Suppressor macrophage treated with lipopolysaccharide for 4 hours (primary cell): ENCODE data around the gene SHC3.
A peak's percentile ranks its signal among the peaks of the same experiment; 100 is the strongest.
"Not testable (repeated sequence)": the region's sequence is repeated elsewhere in the genome, so short reads cannot be mapped to it uniquely, and the experiment has no call there.

Source experiments
- DNase-seq: peaks from one replicate; pipeline ENCODE4 v3.0.0-alpha.2; 2020

SHC3 gene, protein sequence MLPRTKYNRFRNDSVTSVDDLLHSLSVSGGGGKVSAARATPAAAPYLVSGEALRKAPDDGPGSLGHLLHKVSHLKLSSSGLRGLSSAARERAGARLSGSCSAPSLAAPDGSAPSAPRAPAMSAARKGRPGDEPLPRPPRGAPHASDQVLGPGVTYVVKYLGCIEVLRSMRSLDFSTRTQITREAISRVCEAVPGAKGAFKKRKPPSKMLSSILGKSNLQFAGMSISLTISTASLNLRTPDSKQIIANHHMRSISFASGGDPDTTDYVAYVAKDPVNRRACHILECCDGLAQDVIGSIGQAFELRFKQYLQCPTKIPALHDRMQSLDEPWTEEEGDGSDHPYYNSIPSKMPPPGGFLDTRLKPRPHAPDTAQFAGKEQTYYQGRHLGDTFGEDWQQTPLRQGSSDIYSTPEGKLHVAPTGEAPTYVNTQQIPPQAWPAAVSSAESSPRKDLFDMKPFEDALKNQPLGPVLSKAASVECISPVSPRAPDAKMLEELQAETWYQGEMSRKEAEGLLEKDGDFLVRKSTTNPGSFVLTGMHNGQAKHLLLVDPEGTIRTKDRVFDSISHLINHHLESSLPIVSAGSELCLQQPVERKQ

DNA sequence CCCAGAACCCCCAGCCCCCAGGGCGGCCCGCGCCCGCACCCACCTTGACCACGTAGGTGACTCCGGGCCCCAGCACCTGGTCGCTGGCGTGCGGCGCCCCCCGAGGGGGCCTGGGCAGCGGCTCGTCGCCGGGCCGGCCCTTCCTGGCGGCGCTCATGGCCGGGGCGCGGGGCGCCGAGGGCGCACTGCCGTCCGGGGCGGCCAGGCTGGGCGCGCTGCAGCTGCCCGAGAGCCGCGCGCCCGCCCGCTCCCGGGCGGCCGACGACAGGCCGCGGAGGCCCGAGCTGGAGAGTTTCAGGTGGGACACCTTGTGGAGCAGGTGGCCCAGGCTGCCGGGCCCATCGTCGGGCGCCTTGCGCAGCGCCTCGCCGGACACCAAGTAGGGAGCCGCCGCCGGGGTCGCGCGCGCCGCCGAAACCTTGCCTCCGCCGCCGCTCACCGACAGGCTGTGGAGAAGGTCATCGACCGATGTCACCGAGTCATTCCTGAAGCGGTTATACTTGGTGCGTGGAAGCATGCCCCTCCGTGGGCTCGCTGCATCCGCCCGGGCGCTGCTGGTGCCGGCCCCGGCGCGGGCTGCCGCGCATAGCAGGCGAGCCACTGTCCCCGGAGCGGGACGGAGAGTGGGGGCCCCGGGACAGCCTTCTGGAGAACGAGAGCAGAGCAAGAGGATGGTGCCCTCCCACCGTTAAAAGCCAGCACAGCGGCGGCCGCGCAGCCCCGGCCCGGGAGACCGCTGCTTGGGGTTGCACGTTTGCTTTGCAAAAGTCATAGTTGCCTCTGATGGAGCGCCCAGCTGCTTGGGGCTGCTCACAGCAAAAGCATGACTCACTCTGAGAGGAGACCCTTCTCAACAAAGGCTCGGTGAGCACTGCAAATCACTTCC lies at the start of gene SHC3:
TSS of gene SHC3 (minus strand) at position 875 of the 886 bp plus-strand sequence. CDS start at position 517, 358 bp downstream.
- no peak for DNase-seq

DNA sequence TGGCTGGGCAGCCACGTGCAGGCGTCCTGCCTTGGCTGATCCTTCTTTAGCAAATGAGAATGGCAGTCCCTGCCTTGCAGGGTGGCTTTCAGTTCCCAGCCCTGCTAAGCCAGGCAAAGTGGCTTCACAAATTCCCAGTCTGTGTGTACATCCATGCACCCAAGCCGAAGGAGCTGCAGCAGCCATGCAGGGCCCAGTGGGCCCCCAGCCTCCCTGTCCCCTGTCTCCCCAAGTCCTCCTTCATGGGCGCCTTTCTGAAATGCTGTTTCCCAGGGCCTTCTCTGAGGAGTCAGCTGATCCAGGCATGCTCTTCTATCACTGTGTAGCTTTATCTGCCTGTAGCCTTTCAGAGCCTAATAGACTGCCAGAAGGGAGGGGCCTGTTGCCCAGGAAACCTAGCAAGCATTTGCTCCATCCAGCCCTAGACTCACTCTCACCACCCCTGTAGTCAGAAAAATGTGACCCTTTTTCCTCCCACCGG lies 47.4 kb upstream of the SHC3 start:
- no peak for DNase-seq

DNA sequence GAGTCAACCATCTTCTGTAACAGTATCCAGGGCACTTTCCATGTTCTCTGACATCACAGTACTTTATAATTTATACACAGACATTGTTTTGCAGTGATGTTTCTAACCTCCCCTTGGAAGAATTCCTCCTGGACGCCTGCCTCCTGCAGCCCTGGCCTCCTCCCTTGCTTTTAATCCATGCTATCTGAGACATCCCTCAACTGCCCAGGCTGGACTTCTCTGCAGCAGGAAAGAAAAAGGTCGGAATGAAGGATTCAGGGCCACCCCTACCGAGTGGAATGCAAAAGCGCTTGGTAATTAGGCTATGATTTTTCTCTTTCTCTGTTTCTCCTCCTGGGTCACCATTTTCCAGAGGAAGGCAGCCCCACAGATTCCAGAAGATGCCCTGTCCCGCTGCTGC lies 47.0 kb upstream of the SHC3 start:
- DNase-seq, result no peak

DNA sequence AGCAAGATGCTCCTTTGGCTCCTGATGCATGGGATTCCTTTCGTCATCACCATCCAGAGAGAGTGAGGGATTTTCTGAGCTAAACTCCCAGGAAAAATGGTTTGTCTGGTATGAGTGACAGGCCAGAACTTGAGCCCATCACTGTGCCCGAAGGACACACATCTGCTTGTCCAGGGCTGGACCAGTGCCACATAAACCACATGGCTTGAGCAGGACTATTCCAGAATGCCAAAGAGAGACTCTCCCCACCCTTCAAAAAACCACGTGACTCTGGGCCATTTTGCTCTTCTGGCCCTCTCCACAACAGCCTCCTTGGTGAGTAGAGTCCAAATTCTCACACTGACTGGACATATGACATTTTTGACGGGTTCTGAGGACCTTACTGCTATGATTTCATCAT lies 46.4 kb upstream of the SHC3 start:
- DNase-seq, result no peak

DNA sequence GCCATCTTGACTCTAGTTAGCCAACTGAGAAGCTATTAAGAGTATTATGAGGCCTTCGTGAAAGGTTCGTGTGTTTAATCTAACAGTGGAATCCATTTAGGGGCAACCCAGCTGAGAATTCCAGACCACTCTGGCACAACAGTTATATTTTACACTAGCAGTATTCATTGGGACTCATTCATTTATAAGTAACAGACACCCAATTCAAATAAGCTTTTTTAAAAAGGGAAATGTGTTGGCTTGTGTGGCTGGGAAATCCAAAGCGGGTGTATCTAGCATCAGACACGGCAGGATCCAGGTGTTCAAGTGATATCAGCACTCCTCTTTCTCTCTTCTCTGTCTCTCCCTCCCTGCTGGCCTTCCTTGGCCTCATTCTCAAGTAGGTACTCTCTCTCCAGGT lies 46.0 kb upstream of the SHC3 start:
- no peak for DNase-seq

DNA sequence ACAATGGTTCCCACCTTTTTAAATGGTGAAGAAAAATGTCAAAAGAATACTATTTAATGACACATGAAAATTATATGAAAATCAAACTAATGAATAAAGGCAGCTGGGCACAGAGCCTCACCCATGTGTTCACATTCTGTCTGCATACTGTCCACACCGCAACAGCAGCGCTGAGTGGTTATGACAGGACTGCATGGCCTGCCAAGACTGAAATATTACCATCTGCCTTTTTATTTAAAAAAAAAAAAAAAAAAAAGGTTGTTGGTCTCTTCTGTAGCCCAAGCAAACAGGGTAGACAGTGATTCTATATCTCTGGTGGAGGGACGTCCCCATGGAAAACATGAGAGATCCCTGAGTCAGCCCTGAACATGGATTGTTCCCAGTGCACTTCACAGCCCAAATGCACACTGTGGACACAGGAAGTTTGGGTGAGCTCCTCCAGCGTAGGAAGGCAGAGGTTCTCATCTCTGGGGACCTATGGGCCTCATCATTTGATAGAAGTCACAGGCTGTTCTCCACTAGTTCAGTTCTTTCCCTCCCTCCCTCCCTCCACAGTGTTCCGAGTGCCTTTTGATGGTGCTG lies 44.9 kb upstream of the SHC3 start:
- DNase-seq, result no peak

DNA sequence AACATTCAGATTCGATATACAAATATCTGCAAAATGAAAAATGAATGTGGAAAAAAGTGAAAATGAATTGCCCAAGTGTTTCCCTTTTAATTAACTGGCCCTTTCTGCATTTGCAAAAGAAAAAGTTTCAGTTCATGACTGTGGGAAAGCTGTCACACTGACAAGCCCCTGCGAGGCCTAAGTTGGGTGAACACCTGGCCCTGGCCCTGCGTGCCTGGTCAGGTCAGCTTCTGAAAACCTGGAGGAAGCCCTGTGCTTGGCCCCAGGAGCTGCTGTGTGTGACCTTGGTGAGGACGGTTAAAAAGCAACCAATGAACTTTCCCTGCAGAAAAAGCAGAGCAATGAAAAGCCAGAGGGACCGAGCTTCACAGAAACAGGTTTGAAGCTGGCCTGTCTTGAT lies 41.0 kb upstream of the SHC3 start:
- DNase-seq, result no peak

DNA sequence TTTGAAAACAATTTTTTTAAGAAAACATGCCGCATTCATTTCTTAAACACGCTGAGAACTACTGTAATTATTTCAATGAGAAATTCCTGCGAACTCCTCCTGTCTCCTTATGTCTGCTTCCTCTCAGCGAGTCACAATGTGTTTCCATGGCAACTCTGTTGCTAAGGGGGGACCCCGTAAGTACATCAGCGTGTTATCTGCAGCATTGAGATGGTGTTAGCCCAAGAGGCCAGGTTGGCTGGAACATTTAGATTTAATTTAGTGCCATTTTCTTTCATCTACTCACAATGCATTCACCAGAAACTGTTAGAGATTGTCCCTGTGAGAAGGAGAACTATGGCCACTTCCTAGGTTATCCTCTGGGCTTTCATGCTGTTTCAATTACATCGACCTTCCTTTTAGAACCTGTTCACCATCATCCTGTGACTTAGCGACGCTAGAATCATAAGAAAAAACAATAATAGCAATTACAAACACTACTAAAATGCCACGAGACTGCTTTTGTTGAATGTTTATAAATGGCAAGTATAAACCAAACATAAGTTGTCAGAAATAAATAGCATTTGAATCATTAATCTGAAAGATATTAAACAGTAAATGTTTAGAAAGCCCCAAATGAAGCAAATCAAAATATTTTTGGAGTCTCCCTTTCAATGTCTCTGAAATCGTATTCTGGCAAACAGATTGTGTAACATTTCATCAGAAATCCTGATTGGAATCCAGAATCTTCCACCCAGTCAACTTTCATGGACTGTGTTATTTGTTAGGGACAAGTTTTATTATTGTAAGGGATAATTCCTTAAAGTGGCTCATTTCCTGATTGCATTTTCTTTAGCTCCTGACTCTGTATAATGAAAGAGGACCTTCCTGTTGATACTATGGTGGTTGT lies 39.7 kb upstream of the SHC3 start:
- no peak for DNase-seq

DNA sequence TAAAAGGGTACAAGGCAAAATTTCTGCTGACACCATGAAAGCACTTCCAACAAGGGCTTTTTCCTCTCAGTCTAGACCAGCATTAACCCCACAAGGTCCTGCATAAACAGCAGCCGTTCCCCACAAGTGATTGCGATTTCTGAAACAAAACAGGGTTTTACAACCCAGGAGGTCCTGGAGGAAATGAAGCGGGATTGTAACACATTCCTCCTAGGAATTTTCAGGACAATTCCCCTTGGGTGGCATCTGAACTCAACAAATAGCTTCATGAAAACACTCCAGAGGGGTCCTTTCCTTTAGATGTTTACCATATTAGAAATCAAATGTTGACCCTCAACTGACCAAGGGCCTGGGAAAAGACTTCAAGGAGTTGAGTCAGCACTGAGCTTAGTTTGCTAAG lies 36.7 kb upstream of the SHC3 start:
- no peak for DNase-seq

DNA sequence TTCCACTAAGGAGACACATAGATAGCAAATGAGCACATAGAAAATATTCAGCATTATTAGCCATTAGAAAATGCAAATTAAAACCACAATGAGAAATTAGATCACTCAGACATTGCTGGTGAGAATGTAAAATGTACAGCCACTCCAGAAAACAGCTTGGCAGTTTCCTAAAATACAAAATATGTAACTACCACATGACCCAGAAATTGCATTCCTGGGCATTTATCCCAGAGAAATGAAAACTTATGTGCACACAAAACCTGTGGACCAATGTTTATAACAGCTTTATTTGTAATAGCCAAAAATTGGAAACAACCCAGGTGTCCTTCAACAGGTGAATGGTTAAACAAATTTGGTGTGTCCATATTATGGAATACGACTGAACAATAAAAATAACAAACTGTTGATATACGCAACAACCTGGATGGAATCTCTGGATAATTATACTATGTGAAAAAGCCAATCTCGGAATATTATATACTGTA lies 34.8 kb upstream of the SHC3 start:
- no peak for DNase-seq

DNA sequence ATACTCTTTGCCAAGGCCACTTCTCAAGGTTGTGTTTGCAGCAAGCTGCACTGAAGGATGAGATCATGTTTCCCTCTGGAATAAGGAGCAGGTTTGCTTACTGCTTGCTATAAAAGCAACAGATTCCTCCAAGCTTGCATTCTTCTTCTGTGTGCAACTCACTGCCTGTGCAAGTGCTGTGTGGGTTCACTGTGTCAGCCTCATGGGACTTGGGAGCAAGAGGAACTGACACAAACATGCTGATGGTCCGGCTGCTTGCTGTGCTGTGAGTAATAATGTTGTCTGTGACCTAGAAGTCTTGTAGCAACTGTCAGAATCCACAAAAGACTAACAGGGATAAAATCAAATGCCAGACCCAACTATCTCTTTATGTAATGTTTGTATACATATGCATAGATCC lies 33.6 kb upstream of the SHC3 start:
- peak; percentile 55 for DNase-seq

DNA sequence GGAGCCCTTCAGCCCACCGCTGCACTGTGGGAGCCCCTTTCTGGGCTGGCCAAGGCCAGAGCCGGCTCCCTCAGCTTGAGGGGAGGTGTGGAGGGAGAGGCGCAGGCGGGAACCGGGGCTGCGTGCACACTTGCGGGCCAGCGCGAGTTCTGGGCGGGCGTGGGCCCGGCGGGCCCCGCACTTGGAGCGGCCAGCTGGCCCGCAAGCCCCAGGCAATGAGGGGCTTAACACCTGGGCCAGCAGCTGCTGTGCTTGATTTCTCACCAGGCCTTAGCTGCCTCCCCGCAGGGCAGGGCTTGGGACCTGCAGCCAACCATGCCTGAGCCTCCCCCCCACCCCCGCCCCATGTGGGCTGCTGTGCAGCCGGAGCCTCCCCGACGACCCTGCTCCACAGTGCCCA lies 30.7 kb upstream of the SHC3 start:
- not testable (repeated sequence) for DNase-seq

DNA sequence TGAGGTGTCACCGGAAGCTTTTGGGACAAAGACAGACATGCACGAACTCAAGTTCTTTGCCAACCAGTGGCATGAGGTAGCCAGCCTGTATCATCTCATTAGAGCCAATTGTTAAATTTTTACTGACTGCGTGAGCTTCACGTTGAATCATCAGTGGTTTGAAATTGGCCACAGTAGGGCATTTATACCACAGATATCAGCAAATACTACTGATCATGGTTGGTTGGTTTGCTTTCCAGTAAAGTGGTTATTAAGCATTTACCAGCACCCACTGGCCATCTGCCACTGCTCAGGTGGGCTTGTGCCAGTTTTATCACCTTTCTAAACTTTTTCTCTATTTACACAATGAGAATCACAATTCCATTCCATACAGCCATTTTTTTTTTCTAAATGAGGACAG lies 28.4 kb upstream of the SHC3 start:
- DNase-seq, result no peak

DNA sequence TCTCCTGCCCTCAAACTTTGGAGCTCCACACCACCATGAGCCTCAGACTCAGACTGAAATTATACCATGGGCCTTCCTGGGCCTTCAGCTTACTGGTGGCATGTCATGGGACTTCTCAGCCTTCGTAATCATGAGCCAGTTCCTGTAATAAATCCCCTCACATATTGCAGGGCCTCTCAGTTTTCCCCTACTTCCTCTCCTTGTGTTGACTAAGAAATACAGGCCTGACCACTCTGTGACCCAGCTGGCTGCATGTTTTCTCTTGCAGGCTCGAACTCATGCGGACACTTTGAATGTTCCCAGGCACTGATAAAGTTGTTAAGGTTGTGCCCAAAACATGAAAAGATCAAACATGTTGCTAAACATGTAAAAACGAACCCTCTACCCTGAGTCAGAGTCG lies 26.2 kb upstream of the SHC3 start:
- DNase-seq, result peak; percentile 35

DNA sequence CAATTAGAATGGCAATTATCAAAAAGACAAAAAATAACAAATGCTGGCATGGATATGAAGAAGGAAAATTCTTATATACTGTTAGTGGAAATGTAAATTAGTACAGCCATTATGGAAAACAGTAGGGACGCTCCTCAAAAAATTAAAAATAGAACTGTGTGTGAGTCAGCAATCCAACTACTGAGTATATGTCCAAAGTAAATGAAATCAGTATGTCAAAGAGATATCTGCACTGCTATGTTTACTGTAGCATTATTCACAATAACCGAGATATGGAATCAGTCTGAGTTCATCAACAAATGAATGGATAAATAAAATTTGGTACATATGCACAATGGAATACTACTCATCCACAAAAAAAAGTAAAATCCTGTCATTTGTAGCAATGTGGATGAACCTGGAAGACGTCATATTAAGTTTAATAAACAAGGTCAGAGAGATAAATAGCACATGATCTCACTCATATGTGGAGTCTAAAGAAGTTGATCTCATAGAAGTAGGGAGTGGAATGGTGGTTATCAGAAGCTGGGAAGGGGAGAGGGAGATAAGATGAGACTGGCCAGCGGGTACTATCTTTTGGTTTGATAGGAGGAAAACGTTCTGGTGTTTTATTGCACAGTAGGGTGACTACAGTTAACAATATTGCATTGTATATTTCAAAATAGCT lies 16.6 kb upstream of the SHC3 start:
- DNase-seq, result no peak

DNA sequence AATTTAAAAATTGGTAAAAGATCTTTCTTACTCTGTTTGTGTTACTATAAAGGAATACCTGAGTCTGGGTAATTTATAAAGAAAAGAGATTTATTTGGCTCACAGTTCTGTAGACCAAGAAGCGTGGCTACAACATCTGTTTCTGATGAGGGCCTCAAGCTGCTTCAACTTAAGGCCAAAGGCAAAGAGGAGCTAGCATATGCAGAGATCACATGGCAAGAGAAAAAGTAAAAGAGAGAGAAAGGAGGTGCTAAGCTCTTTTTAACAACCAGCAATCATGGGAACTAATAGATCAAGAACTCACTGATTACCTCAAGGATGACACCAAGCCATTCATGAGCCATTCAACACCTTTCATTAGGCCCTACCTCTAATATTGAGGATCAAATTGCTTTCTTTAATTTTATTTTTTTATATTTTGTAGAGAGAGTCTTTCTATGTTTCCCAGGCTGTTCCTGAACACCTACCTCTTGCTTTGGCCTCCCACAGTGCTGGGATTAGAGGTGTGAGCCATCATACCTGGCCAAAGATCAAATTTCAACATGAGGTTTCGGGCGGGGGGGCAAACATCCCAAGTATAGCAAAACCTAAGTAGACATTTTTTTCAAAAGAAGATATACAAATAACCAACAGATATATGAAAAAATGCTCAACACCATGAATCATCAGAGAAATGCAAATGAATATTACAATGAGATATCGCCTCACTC lies 16.0 kb upstream of the SHC3 start:
- DNase-seq, result no peak

DNA sequence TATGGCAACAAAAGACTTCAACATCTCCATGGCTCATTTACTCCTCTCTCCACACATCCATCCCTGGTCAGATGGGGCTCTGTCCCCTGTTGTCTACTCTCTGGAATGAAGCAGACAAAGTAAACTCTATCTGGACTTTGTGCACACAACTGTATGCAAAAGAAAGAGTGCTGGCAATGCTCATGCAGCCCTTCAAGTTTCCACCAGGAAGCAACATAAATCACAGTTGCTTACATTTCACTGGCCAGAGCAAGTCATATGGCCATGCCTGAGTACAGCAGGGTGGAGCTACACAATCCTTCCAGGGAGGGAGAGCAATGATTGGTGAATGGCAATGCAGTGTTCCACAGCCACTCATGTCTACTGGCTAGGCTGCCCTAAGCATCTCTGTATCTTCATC lies 12.4 kb upstream of the SHC3 start:
- no peak for DNase-seq

DNA sequence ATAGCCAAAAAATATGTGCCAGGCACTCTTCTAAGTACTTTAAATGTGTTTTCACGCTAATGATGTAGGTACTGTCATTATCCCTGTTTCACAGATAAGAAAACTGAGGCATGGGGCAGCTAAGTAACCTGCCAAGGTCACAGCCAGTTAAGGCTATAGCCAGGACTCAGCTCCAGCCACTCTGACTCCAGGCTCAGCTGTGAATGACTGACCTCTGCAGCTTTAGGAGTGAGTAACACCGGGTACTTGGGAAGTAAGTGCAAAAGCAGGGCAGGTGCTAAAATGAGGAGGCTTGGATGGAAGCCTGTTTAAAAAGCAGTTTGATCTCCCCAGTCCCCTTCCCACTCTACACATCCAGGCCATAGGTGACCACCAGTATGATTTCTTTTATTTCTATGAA lies 10.6 kb upstream of the SHC3 start:
- no peak for DNase-seq

DNA sequence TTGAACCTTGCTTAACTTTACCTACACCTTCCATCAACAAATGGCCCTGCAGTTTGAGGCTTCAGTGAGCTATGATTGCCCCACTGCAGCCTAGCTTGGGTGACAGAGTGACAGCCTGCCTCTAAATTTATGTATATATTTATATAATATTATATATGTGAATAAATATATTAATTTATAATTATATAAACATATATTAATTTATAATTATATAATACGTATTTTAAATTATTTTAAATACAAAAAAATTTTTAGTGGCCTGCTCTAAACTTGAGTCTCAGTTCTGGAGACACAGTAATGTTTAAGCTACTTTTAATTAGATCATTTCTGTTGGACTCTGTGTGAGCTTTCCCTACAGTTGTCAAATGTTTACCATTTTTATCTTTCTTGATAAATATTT lies 9.3 kb upstream of the SHC3 start:
- no peak for DNase-seq

DNA sequence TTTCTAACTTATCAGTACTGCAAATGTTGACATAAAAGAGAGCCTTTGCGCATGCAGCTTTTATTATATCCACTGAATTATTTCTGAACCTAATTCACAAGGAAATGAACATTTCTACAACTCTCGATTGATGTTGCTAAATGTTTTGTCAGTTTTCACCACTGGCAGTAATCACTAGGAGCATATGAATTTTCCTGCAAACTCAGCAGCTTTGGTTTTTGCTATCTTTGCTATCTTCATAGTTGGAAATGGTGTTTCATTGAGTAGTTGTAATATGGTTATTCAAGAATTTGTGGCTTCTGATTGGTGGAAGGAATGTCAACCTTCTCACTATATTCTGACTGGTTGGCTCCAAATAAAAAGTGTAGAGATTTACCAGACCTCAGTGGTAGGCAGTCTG lies 8.9 kb upstream of the SHC3 start:
- DNase-seq, result no peak

DNA sequence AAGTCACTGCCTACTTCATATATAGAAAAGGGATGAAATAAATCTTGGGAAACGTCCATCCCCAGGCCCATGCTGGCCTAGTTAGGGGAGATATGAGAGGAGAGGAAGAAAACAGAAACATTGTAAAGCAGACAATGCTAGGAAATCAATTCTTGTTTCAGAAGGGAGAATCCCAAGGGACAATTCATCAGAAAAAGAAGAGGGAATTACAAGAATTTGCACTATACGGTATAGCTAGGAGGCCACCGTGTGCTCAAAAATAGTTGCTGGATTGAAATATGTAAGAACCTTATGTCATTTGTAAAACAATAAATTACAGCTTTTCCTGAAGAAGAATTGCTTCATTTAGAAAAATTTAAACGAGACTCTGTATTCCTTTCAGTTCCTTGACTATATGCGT lies 8.3 kb upstream of the SHC3 start:
- no peak for DNase-seq
